Measurements from ENCODE around the gene LDLRAD4.
A peak's percentile ranks its signal among the peaks of the same experiment; 100 is the strongest.

LDLRAD4 gene

GRCh38 chr18:13585379-13586153, 367.0 kb downstream of the LDLRAD4 start:
- DNase-seq = no peak

GRCh38 chr18:13587001-13587400, 368.4 kb downstream of the LDLRAD4 start:
- no peak for DNase-seq

DNA sequence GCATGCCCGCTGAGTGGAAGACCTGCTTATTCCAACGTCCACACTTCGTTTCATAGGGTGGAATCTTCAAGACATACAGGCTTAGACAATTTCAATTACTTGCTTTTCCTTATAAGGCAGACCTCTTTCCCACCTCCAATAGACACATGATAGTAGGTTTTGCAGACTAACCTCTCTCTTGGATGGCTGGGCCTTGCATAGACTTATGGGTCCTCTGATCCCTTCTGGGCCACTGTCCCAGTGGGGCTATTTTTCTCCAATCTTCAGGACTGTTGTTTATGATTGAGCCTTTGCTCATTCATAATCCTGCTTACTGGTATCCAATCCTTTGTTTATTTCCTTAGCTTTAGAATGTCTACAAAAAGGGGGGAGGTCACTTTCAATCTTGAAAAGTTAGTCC, 368.9 kb downstream of the LDLRAD4 start:
- no peak for DNase-seq

- no peak for DNase-seq
These were observed 369.4 kb downstream of the LDLRAD4 start for GRCh38 chr18:13587937-13588336.

DNA sequence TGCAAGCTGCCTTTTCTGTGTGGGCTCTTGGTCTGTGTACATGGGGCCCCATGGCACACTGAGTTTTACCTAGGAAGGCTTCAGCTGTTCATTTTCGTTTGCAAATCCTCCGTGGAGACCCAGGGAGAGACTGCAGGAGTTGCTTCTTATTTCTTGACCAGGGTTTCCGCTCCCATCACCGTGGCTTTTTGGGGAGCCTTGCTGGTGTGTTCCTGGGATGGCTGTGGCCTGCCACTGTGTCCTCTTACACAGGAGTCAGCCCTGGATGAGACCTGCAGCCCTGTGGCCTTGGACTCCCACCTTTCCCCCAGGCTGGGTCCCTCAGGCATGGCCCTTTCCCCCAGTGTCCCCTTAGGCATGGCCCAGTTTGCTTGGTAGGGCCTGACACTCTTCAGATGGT, 370.8 kb downstream of the LDLRAD4 start:
- DNase-seq = no peak

DNA sequence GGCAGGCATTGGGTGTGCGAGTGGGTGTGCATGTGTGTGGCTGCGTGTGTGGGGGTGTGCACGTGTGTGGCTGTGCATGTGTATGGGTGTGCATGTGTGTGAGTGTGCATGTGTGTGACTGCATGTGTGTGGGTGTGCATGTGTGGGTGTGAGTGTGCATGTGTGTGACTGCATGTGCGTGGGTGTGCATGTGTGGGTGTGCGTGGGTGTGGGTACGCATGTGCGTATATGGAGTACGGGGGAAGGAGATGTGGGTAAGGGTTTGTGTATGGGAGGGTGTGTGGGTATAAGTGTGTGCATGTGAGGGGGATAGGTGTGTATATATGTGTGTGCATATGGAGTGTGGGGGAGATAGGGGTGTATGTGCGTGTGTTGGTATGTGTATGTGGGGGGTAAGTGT, 371.4 kb downstream of the LDLRAD4 start:
- DNase-seq = no peak

GRCh38 chr18:13592246-13592645, 373.7 kb downstream of the LDLRAD4 start:
- no peak for DNase-seq

- no peak for DNase-seq
These were observed 376.0 kb downstream of the LDLRAD4 start for GRCh38 chr18:13594551-13594950.

DNA sequence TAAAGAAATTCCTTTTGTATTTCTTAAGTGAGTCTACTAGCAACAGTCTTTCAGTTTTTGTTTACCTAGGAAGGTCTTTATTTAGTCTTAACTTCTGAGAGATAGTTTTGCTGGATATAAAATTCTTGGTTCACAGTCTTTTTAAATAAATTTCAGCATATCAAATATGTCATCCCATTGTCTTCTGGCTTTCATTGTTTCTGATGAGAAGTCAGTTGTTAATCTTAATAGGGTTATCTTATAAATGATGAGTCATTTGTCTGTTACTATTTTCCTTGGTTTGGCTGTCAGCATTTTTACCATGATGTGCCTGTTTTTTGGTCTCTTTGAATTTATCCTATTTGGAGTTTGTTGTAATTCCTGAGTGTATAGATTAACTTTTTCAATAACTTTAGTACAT, 378.5 kb downstream of the LDLRAD4 start:
- no peak for DNase-seq

GRCh38 chr18:13598591-13598990, 380.0 kb downstream of the LDLRAD4 start:
- no peak for DNase-seq

DNA sequence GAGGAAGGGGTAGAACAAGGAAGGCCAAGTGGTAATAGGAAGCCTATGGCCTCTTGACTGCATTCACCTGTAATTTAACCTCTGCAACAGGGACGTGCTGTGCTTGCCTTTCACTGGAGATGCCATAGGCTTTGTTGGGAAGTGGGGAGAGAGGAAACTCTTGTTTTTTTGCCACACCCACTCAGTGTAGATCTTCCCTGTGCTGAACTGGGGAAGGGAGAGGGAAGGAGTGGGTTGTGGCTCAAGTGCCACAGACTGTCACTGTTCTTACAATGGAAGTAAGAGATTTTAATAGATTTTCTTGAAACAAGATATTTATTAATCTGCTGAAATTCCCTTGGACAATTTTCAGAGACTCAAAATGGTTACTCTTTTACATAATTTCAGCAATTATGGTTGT, 380.5 kb downstream of the LDLRAD4 start:
- no peak for DNase-seq

- no peak for DNase-seq
These were observed 384.9 kb downstream of the LDLRAD4 start for GRCh38 chr18:13603304-13604019.

- no peak for DNase-seq
These were observed 386.2 kb downstream of the LDLRAD4 start for GRCh38 chr18:13604786-13605185.

DNA sequence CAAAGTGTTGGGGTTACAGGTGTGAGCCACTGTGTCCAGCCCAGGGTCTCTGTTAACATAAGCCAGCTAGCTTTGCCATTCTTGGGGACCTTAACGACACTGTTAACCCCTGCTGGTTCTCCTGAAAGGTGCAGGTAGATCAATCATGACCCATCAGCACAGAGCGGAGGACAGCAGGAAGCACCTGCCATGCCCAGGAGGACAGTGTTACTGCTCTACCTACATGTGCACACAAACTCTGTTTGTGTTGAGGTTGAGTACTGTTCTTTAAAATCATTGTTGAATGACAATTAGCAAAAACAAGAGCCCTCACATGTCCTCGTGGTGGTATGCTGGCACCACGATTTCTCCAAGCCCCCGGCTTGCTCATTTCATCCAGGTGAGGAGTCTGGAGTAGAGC, 386.9 kb downstream of the LDLRAD4 start:
- no peak for DNase-seq

- DNase-seq = no peak
These were observed 387.3 kb downstream of the LDLRAD4 start for GRCh38 chr18:13605901-13606300.

GRCh38 chr18:13606604-13607254, 388.2 kb downstream of the LDLRAD4 start:
- no peak for DNase-seq

DNA sequence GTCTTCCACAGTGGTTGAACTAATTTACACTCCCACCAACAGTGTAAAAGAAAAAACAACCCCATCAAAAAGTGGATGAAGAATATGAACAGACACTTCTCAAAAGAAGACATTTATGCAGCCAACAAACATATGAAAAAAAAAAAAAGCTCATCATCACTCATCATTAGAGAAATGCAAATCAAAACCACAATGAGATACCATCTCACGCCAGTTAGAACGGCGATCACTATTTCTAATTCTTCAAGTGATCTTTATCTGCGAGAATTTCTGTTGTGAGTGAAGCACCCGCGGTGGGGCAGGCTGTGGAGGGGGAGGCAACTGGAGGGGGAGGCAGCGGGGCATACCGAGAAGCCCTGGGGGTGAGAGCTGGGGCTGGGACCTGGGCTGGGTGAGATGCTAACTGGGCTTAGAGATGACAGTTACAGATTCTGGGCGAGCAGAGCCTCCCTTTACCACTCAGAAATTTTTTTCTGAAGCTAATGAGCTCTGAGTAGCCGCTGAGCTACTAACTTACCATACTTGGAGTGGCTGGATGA, 389.5 kb downstream of the LDLRAD4 start:
- DNase-seq = peak; percentile 33 to 35

- peak; percentile 27 to 45 for DNase-seq
These were observed 390.4 kb downstream of the LDLRAD4 start for GRCh38 chr18:13608791-13609532.

DNA sequence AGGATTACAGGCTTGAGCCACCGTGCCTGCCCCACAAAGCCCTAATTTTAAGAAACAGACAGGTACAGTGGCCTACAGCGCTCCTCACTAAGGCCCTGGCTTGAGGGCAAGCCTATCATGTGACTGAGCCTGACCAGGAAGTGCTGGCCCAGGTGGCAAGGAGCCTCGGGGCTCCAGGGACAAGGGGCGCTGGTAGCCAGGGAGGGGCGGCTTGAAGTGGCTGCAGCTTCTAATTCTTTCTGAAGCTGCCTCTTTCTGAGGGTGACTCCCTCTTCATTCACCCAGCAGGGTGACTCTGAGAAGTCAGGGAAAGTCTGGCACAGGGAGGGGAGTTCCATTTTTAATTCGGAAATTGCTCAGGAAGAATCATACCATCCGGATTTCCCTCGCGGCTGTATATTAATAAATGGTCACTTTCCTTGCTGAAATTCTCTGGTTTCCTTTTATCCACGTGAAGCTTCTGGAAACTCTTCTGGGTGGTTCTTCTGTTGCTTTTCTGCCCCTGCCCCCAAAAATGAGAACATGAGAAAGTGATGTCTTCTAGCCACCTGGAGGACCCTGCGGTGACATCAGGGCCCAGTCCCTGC, 392.1 kb downstream of the LDLRAD4 start:
- DNase-seq = no peak

DNA sequence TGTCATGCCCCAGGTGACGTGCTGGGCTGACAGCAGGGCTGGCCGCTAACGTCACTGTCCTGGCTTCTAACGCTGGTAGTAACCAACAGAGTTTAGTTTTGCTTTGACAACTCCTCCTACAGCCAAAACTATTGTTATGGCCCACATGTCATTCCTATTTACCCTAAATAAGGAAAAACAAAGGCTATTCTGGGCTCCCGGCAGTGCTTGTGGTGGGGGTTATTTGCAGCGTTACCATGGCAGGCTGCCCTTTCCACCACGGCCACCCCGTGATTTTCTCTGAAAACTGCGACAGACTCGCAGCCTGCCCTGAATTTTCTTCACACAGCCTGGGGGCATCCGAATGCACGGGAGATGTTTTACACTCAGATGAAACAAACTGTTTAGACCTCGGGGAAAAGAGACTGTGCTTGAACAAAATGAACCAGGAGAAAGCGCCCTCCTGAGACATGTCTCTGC, 392.6 kb downstream of the LDLRAD4 start:
- no peak for DNase-seq

- peak in 1 of 2 donors; percentile 28 for DNase-seq
These were observed 393.1 kb downstream of the LDLRAD4 start for GRCh38 chr18:13611601-13612195.
